HepG2 (cell line): ENCODE data around the gene GJB6. TPM values are rescaled to one million over a fixed set of nuclear protein-coding genes. Genes with fewer than 3 reads are reported as not detected.

Experiments used
- ATAC-seq: fragments of 200-7000 bp; cut with Tn5 transposase; 3 replicates; pipeline ENCODE4 v1.9.1; 2020; ENCODE audit warnings: mild to moderate bottlenecking, moderate library complexity
- BruUV-seq: library from RNA; stranded (reverse); fragments of 400-500 nt; replicated peaks from 2 replicates; lab custom pipeline; 2021; lab: Mats Ljungman, UMichigan
- CTCF ChIA-PET: fragments of 300-600 bp; formaldehyde crosslinking; extraction: SDS; loops from one replicate; lab custom pipeline; 2021; ENCODE audit warnings: low total read pairs, inconsistent platforms, low intra/inter-chr PET ratio; lab: Yijun Ruan, JAX
- POLR2A ChIA-PET: fragments of 350-600 bp; sonication (Branson Sonifier 250); formaldehyde crosslinking; loops from one replicate; lab custom pipeline; 2020; ENCODE audit warnings: antibody characterized with exemption, inconsistent platforms; lab: Yijun Ruan, JAX
- DNase-seq: peaks from one replicate; pipeline ENCODE4 v3.0.0-alpha.2; 2015; ENCODE audit warnings: low spot score
- FAIRE-seq: peaks from 3 replicates; lab custom pipeline; 2011; peaks lifted over from hg19 to GRCh38; lab: Jason Lieb, UNC
- H2AFZ ChIP-seq: one replicate; pipeline ENCODE4 v1.6.1; 2011; ENCODE audit warnings: low read length, inconsistent platforms
- H3K27ac ChIP-seq: fragments of 300-600 bp; 3 replicates; pipeline ENCODE4 v1.8.0; 2011; ENCODE audit warnings: mixed run types, mild to moderate bottlenecking, mixed read lengths, low read length, inconsistent platforms; ENCODE audit not compliant: insufficient read depth; ENCODE audit errors: extremely low read length
- H3K27me3 ChIP-seq, 2 experiments: fragments of 200-600 bp in 1 of 2; 2 replicates in 1 of 2; 3 replicates in 1 of 2; pipeline versions ENCODE4 v1.6.0 to v1.8.0; 2011; ENCODE audit warnings: low read length in 2 of 2, mild to moderate bottlenecking in 2 of 2, moderate library complexity in 2 of 2, inconsistent platforms in 1 of 2; ENCODE audit not compliant: insufficient read depth in 2 of 2, control insufficient read depth in 1 of 2
- H3K36me3 ChIP-seq, 2 experiments: fragments of 200-600 bp in 1 of 2; replicated peaks in 1 of 2; 2 replicates in 1 of 2; 3 replicates in 1 of 2; pipeline versions ENCODE4 v1.5.1 to v1.8.0; 2011; ENCODE audit warnings: low read length in 2 of 2, inconsistent platforms in 1 of 2; ENCODE audit not compliant: insufficient read depth in 2 of 2, control insufficient read depth in 1 of 2
- H3K4me1 ChIP-seq: 2 replicates; pipeline ENCODE4 v1.5.1; 2012; ENCODE audit warnings: low read length, inconsistent platforms; ENCODE audit not compliant: insufficient read depth
- H3K4me2 ChIP-seq: 2 replicates; pipeline ENCODE4 v1.6.0; 2011; ENCODE audit warnings: low read depth, low read length, inconsistent platforms
- H3K4me3 ChIP-seq, 3 experiments: fragments of 200-600 bp in 1 of 3; sonication (generic), shearing (Covaris generic) in 1 of 3; replicated peaks in 1 of 3; 2 replicates each; pipeline ENCODE4 v1.5.1; 2011 to 2016; ENCODE audit warnings: low read length in 3 of 3, inconsistent platforms in 2 of 3, low read depth in 2 of 3, mild to moderate bottlenecking in 2 of 3, control low read depth in 1 of 3, mixed read lengths in 1 of 3; ENCODE audit not compliant: insufficient read depth in 1 of 3
- H3K79me2 ChIP-seq: one replicate; pipeline ENCODE4 v1.6.1; 2011; ENCODE audit warnings: low read length, inconsistent platforms; ENCODE audit not compliant: insufficient read depth
- H3K9ac ChIP-seq: 2 replicates; pipeline ENCODE4 v1.6.0; 2011; ENCODE audit warnings: mild to moderate bottlenecking, low read depth, low read length, inconsistent platforms; ENCODE audit not compliant: insufficient read depth
- H3K9me3 ChIP-seq: 2 replicates; pipeline ENCODE4 v1.5.1; 2012; ENCODE audit warnings: mild to moderate bottlenecking, low read length
- H4K20me1 ChIP-seq: 2 replicates; pipeline ENCODE4 v1.6.0; 2011; ENCODE audit warnings: inconsistent platforms, mild to moderate bottlenecking, low read length, moderate library complexity; ENCODE audit not compliant: insufficient read depth
- CREB1 ChIP-seq, 2 experiments: fragments of 450-650 bp in 1 of 2; IDR thresholded peaks; 2 replicates each; pipeline ENCODE4 v1.6.1; 2016 to 2017; ENCODE audit warnings: control low read depth in 1 of 2, mild to moderate bottlenecking in 1 of 2, missing compliant biosample characterization in 1 of 2, missing genetic modification characterization in 1 of 2
- ZFP82 ChIP-seq: sonication (generic); formaldehyde crosslinking; IDR thresholded peaks from 2 replicates; pipeline ENCODE4 v1.5.1; 2020; ENCODE audit warnings: mild to moderate bottlenecking, missing genetic modification reagents, borderline replicate concordance
- ZNF317 ChIP-seq: sonication (generic); formaldehyde crosslinking; IDR thresholded peaks from 2 replicates; pipeline ENCODE4 v1.5.0; 2020; ENCODE audit warnings: mild to moderate bottlenecking, missing genetic modification reagents
- ZNF841 ChIP-seq: sonication (generic); formaldehyde crosslinking; IDR thresholded peaks from 2 replicates; pipeline ENCODE4 v1.8.1; 2023; ENCODE audit warnings: missing genetic modification reagents, borderline replicate concordance
- WGBS: methylation state at CpG from one replicate; pipeline ENCODE4 v1.1.6; 2017; ENCODE audit warnings: low lambda C conversion rate; 5-methylcytosine and 5-hydroxymethylcytosine counted together
- in situ Hi-C: cut with HindIII; loops from 2 replicates; pipeline ENCODE4 v1.10.0; 2017; ENCODE audit warnings: low pct_unique_long_range_greater_than_20kb; ENCODE audit not compliant: extremely low pct_ligation_motif_present
- intact Hi-C: fragments of 100-400 bp; cut with micrococcal nuclease; formaldehyde crosslinking; loops from one replicate; pipeline ENCODE4 v1.10.0; 2022; ENCODE audit not compliant: unreplicated experiment
- polyA plus RNA-seq, 8 experiments: library from polyadenylated mRNA; depleted of rRNA in 3 of 8; stranded (reverse) in 7 of 8; unstranded in 1 of 8; fragments of >200 nt; fragmentation: Illumina TruSeq in 4 of 8; extraction: Trizol in 4 of 8; gene quantifications; 2 replicates each; pipeline versions ENCODE4 v1.2.1 to v1.2.3, GENCODE V29; 2011 to 2016; ENCODE audit warnings: low read depth in 4 of 8, missing spikeins in 1 of 8, mixed read lengths in 1 of 8; ENCODE audit not compliant: insufficient read depth in 1 of 8
- total RNA-seq, 5 experiments: library from RNA; depleted of rRNA; stranded (reverse); fragments of >200 nt; fragmentation: Illumina TruSeq; extraction: Trizol; gene quantifications; 2 replicates each; pipeline ENCODE4 v1.2.3, GENCODE V29; 2016; ENCODE audit warnings: low read depth in 1 of 5
- TF ChIP-seq, protein P1 (sequence below): sonication (generic); formaldehyde crosslinking; IDR thresholded peaks from 2 replicates; pipeline ENCODE4 v1.4.0; 2020; ENCODE audit warnings: missing genetic modification reagents

GJB6 gene
- total and polyA plus RNA-seq, 2 of the 13 experiments (the other 11 are each of a cell fraction or from before 2014, with no cell fraction given), result not detected

DNA sequence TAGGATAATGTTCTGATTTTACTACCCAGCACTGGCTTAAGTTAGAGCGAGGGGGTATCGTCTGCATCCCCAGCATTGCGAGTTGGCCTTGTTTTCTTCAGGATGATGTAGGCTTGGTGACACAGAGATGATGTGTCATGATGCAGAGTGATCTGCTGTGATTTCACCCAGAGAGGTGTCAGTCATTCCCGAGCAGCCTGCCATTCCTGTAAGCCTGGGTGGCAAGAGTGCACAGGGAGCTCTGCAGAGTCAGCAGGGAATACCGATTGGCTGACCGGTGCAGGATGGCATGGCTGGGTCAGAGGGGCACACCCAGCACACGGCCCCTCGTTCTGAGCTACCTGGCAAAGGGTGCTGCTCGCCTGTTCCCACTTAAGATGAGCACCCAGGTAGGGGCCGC is 15.8 kb upstream of the GJB6 start (continued):
- TF ChIP-seq, protein P1, sequence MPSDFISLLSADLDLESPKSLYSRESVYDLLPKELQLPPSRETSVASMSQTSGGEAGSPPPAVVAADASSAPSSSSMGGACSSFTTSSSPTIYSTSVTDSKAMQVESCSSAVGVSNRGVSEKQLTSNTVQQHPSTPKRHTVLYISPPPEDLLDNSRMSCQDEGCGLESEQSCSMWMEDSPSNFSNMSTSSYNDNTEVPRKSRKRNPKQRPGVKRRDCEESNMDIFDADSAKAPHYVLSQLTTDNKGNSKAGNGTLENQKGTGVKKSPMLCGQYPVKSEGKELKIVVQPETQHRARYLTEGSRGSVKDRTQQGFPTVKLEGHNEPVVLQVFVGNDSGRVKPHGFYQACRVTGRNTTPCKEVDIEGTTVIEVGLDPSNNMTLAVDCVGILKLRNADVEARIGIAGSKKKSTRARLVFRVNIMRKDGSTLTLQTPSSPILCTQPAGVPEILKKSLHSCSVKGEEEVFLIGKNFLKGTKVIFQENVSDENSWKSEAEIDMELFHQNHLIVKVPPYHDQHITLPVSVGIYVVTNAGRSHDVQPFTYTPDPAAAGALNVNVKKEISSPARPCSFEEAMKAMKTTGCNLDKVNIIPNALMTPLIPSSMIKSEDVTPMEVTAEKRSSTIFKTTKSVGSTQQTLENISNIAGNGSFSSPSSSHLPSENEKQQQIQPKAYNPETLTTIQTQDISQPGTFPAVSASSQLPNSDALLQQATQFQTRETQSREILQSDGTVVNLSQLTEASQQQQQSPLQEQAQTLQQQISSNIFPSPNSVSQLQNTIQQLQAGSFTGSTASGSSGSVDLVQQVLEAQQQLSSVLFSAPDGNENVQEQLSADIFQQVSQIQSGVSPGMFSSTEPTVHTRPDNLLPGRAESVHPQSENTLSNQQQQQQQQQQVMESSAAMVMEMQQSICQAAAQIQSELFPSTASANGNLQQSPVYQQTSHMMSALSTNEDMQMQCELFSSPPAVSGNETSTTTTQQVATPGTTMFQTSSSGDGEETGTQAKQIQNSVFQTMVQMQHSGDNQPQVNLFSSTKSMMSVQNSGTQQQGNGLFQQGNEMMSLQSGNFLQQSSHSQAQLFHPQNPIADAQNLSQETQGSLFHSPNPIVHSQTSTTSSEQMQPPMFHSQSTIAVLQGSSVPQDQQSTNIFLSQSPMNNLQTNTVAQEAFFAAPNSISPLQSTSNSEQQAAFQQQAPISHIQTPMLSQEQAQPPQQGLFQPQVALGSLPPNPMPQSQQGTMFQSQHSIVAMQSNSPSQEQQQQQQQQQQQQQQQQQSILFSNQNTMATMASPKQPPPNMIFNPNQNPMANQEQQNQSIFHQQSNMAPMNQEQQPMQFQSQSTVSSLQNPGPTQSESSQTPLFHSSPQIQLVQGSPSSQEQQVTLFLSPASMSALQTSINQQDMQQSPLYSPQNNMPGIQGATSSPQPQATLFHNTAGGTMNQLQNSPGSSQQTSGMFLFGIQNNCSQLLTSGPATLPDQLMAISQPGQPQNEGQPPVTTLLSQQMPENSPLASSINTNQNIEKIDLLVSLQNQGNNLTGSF (CRISPR knock-in tag), result no peak
- TF ChIP-seq ZFP82 (CRISPR knock-in tag), result no peak
- TF ChIP-seq ZNF841 (CRISPR knock-in tag), result no peak

DNA sequence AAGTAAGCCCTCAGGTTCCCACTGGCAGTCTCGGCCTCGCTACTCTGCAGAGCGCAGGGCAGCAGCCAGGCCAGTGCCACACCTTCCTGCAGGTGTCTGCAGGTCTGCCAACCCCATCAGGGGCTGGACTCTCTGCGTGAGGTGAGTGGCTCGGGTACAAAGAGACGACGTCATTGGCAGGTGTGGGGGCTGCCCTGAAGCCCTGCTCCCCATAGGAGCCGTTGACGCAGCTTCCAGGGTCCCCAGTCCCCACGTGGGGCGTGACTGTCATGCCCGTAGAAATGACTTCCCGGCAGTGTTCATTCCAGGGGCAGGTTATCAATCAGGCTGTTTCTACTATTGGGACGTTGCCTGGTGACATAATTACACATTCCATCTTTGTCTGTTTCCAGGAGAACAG is 15.3 kb upstream of the GJB6 start:
- 23% methylated on average over 14 of the region's 14 CpGs for WGBS
- Histone ChIP-seq H3K79me2 (no peaks in the 10 kb centered on the region), H4K20me1 (no peaks in the 10 kb centered on the region), H3K4me3 (no peak overlapping the region), H3K36me3 (no peaks in the 10 kb centered on the region), H3K4me1 (peaks cover 10% of the 10 kb centered on the region; the same call in 1 of the 2 replicates), H3K4me2 (no peak overlapping the region), H3K9me3 (no peaks in the 10 kb centered on the region), H3K27ac (no peak overlapping the region), H2AFZ (no peak overlapping the region), H3K9ac (no peak overlapping the region), H3K27me3 (no peaks in the 10 kb centered on the region)
- POLR2A ChIA-PET, result no interaction called here
- DNase-seq, result no peak
- intact Hi-C loops (no loop called here), in situ Hi-C loops (no loop called here)
- CTCF ChIA-PET, result no interaction called here
- BruUV-seq, result no TSS peak
- no peak for TF ChIP-seq ZNF317
- TF ChIP-seq CREB1 (IDR thresholded peaks at IDR 0.05), result peak; percentile 31; the same call in 1 of the 2 replicates
- no peak for TF ChIP-seq CREB1 (CRISPR knock-in tag; IDR thresholded peaks at IDR 0.05)
- no peak for FAIRE-seq
- no peak for ATAC-seq
